HG02973 (cell line): ENCODE data around the gene BOLL.
"Not testable (repeated sequence)": the region's sequence is repeated elsewhere in the genome, so short reads cannot be mapped to it uniquely, and the experiment has no call there.

ENCODE experiments used
- ATAC-seq: cut with Tn5 transposase; IDR thresholded peaks from one replicate; pipeline ENCODE4 v1.9.1; 2021; ENCODE audit warnings: moderate library complexity; ENCODE audit not compliant: unreplicated experiment

The BOLL gene

GRCh38 chr2:197784956-197785941 lies at the start of gene BOLL:
Gene BOLL, minus strand, starts transcription at chr2:197785319. Its CDS starts 3,469 bp downstream, at chr2:197781850.
- no peak for ATAC-seq

- ATAC-seq: not testable (repeated sequence)
Observed at GRCh38 chr2:197834771-197835170, 49.7 kb upstream of the BOLL start.

GRCh38 chr2:197828464-197829135 lies 43.5 kb upstream of the BOLL start:
- ATAC-seq: no peak

GRCh38 chr2:197827618-197828017 lies 42.5 kb upstream of the BOLL start:
- ATAC-seq: no peak

- no peak for ATAC-seq
Observed at GRCh38 chr2:197822333-197822732, 37.2 kb upstream of the BOLL start.

- ATAC-seq: no peak
Observed at GRCh38 chr2:197821550-197822289, 36.6 kb upstream of the BOLL start.

- no peak for ATAC-seq
Observed at GRCh38 chr2:197814526-197814925, 29.4 kb upstream of the BOLL start.

- no peak for ATAC-seq
Observed at GRCh38 chr2:197813093-197813787, 28.1 kb upstream of the BOLL start.

GRCh38 chr2:197810491-197810890 lies 25.4 kb upstream of the BOLL start:
- ATAC-seq: no peak

- ATAC-seq: no peak
Observed at GRCh38 chr2:197810016-197810415, 24.9 kb upstream of the BOLL start.

- no peak for ATAC-seq
Observed at GRCh38 chr2:197809064-197809463, 23.9 kb upstream of the BOLL start.

- ATAC-seq: no peak
Observed at GRCh38 chr2:197805715-197806633, 20.9 kb upstream of the BOLL start.

- ATAC-seq: peak; percentile 35
Observed at GRCh38 chr2:197804758-197805714, 19.9 kb upstream of the BOLL start.

- peak; percentile 100 for ATAC-seq
Observed at GRCh38 chr2:197804049-197804757, 19.1 kb upstream of the BOLL start, which contains the start of gene PLCL1. Gene PLCL1, plus strand, starts transcription at chr2:197804593.

- ATAC-seq: peak; percentile 32
Observed at GRCh38 chr2:197803033-197803444, 17.9 kb upstream of the BOLL start.

GRCh38 chr2:197801033-197801432 lies 15.9 kb upstream of the BOLL start:
- ATAC-seq: no peak

- ATAC-seq: no peak
Observed at GRCh38 chr2:197800091-197800490, 15.0 kb upstream of the BOLL start.

- no peak for ATAC-seq
Observed at GRCh38 chr2:197799068-197799467, 13.9 kb upstream of the BOLL start.
